Measurements from ENCODE around the gene RAB13.

DNA sequence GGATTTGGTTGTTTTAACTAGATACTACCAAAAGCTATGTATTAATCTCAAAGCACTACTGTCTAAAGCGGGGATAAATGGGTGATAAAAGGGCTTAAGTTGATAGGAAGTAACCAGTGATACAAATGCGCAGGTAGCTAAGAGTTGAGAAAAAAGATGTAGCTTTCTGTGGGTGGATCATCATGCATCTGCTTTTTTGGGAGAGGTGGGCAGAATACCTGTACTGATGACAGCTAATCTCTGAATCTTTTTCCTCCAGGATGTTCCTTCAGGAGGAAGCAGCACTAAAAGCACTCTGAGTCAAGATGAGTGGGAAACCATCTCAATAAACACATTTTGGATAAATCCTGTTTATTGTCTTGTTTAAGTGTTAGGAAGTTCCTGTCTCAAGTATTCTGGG is 5.7 kb upstream of the RAB13 start:
- TF ChIP-seq, protein P1, sequence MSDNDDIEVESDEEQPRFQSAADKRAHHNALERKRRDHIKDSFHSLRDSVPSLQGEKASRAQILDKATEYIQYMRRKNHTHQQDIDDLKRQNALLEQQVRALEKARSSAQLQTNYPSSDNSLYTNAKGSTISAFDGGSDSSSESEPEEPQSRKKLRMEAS (IDR thresholded peaks at IDR 0.05): no peak
- TF ChIP-seq TAF1 (IDR thresholded peaks at IDR 0.05; ENCODE audit: low read depth) (no peak), RAD21 (IDR thresholded peaks at IDR 0.05; ENCODE audit: low read depth) (no peak), YY1 (IDR thresholded peaks at IDR 0.05; ENCODE audit: low read depth) (no peak), ZBTB7A (IDR thresholded peaks at IDR 0.05; ENCODE audit: low read depth) (no peak), FOXM1 (IDR thresholded peaks at IDR 0.05; ENCODE audit: borderline replicate concordance, low read depth) (no peak), EP300 (IDR thresholded peaks at IDR 0.05; ENCODE audit: borderline replicate concordance) (no peak), NFIC (IDR thresholded peaks at IDR 0.05) (no peak), TEAD4 (IDR thresholded peaks at IDR 0.05) (no peak), CREB1 (IDR thresholded peaks at IDR 0.05; ENCODE audit: low read depth) (no peak)
- TF ChIP-seq, protein P2, sequence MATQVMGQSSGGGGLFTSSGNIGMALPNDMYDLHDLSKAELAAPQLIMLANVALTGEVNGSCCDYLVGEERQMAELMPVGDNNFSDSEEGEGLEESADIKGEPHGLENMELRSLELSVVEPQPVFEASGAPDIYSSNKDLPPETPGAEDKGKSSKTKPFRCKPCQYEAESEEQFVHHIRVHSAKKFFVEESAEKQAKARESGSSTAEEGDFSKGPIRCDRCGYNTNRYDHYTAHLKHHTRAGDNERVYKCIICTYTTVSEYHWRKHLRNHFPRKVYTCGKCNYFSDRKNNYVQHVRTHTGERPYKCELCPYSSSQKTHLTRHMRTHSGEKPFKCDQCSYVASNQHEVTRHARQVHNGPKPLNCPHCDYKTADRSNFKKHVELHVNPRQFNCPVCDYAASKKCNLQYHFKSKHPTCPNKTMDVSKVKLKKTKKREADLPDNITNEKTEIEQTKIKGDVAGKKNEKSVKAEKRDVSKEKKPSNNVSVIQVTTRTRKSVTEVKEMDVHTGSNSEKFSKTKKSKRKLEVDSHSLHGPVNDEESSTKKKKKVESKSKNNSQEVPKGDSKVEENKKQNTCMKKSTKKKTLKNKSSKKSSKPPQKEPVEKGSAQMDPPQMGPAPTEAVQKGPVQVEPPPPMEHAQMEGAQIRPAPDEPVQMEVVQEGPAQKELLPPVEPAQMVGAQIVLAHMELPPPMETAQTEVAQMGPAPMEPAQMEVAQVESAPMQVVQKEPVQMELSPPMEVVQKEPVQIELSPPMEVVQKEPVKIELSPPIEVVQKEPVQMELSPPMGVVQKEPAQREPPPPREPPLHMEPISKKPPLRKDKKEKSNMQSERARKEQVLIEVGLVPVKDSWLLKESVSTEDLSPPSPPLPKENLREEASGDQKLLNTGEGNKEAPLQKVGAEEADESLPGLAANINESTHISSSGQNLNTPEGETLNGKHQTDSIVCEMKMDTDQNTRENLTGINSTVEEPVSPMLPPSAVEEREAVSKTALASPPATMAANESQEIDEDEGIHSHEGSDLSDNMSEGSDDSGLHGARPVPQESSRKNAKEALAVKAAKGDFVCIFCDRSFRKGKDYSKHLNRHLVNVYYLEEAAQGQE (IDR thresholded peaks at IDR 0.05; ENCODE audit: low read depth): no peak
